Measurements from ENCODE around the gene CDH4. TPM values are rescaled to one million over a fixed set of nuclear protein-coding genes. Genes with fewer than 3 reads are reported as not detected.

CDH4 gene
- total and polyA plus RNA-seq, 2 donors, result 0.04 to 0.42 TPM

GRCh38 chr20:61615806-61616205, 363.7 kb downstream of the CDH4 start:
- H3K4me1 ChIP-seq (ENCODE audit: insufficient read depth), result no peaks in the 10 kb centered on the region
- no peak for DNase-seq (ENCODE audit: extremely low spot score)
- H3K27ac ChIP-seq (ENCODE audit: low read depth), result no peak overlapping the region
- 90% methylated on average over 15 of the region's 15 CpGs for WGBS
- H3K4me3 ChIP-seq (ENCODE audit: low read depth, low read length), result no peak overlapping the region
- H3K36me3 ChIP-seq (ENCODE audit: insufficient read depth), result no peaks in the 10 kb centered on the region

- Histone ChIP-seq H3K4me1 (ENCODE audit: insufficient read depth) (no peaks in the 10 kb centered on the region), H3K36me3 (ENCODE audit: insufficient read depth) (no peaks in the 10 kb centered on the region), H3K4me3 (ENCODE audit: low read depth, low read length) (no peak overlapping the region), H3K27ac (ENCODE audit: low read depth) (no peak overlapping the region)
- 90% methylated on average over 10 of the region's 10 CpGs for WGBS
- no peak for DNase-seq (ENCODE audit: extremely low spot score)
Measured at GRCh38 chr20:61619751-61620150, 367.7 kb downstream of the CDH4 start.

- WGBS, result 40% methylated on average over 1 of the region's 1 CpG
- Histone ChIP-seq H3K36me3 (ENCODE audit: insufficient read depth) (no peaks in the 10 kb centered on the region), H3K4me1 (ENCODE audit: insufficient read depth) (no peaks in the 10 kb centered on the region), H3K27ac (ENCODE audit: low read depth) (no peak overlapping the region), H3K4me3 (ENCODE audit: low read depth, low read length) (no peak overlapping the region)
- no peak for DNase-seq (ENCODE audit: extremely low spot score)
Measured at GRCh38 chr20:61620174-61620573, 368.1 kb downstream of the CDH4 start.

- H3K27ac ChIP-seq (ENCODE audit: low read depth), result no peak overlapping the region
- WGBS, result 75% methylated on average over 19 of the region's 19 CpGs
- no peaks in the 10 kb centered on the region for H3K4me1 ChIP-seq (ENCODE audit: insufficient read depth)
- DNase-seq (ENCODE audit: extremely low spot score), result no peak
- H3K4me3 ChIP-seq (ENCODE audit: low read depth, low read length), result no peak overlapping the region
- no peaks in the 10 kb centered on the region for H3K36me3 ChIP-seq (ENCODE audit: insufficient read depth)
Measured at GRCh38 chr20:61621035-61621730, 369.1 kb downstream of the CDH4 start.

- 79% methylated on average over 10 of the region's 10 CpGs for WGBS
- Histone ChIP-seq H3K27ac (ENCODE audit: low read depth) (no peak overlapping the region), H3K36me3 (ENCODE audit: insufficient read depth) (no peaks in the 10 kb centered on the region), H3K4me3 (ENCODE audit: low read depth, low read length) (no peak overlapping the region), H3K4me1 (ENCODE audit: insufficient read depth) (no peaks in the 10 kb centered on the region)
- DNase-seq (ENCODE audit: extremely low spot score), result no peak
Measured at GRCh38 chr20:61621852-61622251, 369.8 kb downstream of the CDH4 start.

GRCh38 chr20:61623451-61623850, 371.4 kb downstream of the CDH4 start:
- no peaks in the 10 kb centered on the region for H3K4me1 ChIP-seq (ENCODE audit: insufficient read depth)
- no peak for DNase-seq (ENCODE audit: extremely low spot score)
- no peaks in the 10 kb centered on the region for H3K36me3 ChIP-seq (ENCODE audit: insufficient read depth)
- WGBS, result 82% methylated on average over 11 of the region's 11 CpGs
- H3K27ac ChIP-seq (ENCODE audit: low read depth), result no peak overlapping the region
- H3K4me3 ChIP-seq (ENCODE audit: low read depth, low read length), result no peak overlapping the region

- DNase-seq (ENCODE audit: extremely low spot score), result no peak
- H3K27ac ChIP-seq (ENCODE audit: low read depth), result no peak overlapping the region
- 76% methylated on average over 8 of the region's 8 CpGs for WGBS
- no peaks in the 10 kb centered on the region for H3K4me1 ChIP-seq (ENCODE audit: insufficient read depth)
- H3K36me3 ChIP-seq (ENCODE audit: insufficient read depth), result no peaks in the 10 kb centered on the region
- H3K4me3 ChIP-seq (ENCODE audit: low read depth, low read length), result no peak overlapping the region
Measured at GRCh38 chr20:61625246-61625645, 373.2 kb downstream of the CDH4 start.

GRCh38 chr20:61626412-61626811, 374.4 kb downstream of the CDH4 start:
- 64% methylated on average over 12 of the region's 12 CpGs for WGBS
- no peak for DNase-seq (ENCODE audit: extremely low spot score)
- Histone ChIP-seq H3K4me3 (ENCODE audit: low read depth, low read length) (no peak overlapping the region), H3K4me1 (ENCODE audit: insufficient read depth) (no peaks in the 10 kb centered on the region), H3K36me3 (ENCODE audit: insufficient read depth) (no peaks in the 10 kb centered on the region), H3K27ac (ENCODE audit: low read depth) (no peak overlapping the region)

- Histone ChIP-seq H3K4me1 (ENCODE audit: insufficient read depth) (no peaks in the 10 kb centered on the region), H3K27ac (ENCODE audit: low read depth) (no peak overlapping the region), H3K36me3 (ENCODE audit: insufficient read depth) (no peaks in the 10 kb centered on the region), H3K4me3 (ENCODE audit: low read depth, low read length) (no peak overlapping the region)
- 74% methylated on average over 27 of the region's 27 CpGs for WGBS
- DNase-seq (ENCODE audit: extremely low spot score), result no peak
Measured at GRCh38 chr20:61627791-61628415, 375.8 kb downstream of the CDH4 start.

GRCh38 chr20:61628480-61628879, 376.4 kb downstream of the CDH4 start:
- no peak for DNase-seq (ENCODE audit: extremely low spot score)
- no peaks in the 10 kb centered on the region for H3K4me1 ChIP-seq (ENCODE audit: insufficient read depth)
- no peak overlapping the region for H3K27ac ChIP-seq (ENCODE audit: low read depth)
- 54% methylated on average over 10 of the region's 10 CpGs for WGBS
- no peaks in the 10 kb centered on the region for H3K36me3 ChIP-seq (ENCODE audit: insufficient read depth)
- H3K4me3 ChIP-seq (ENCODE audit: low read depth, low read length), result no peak overlapping the region

GRCh38 chr20:61628901-61629601, 377.0 kb downstream of the CDH4 start:
- DNase-seq (ENCODE audit: extremely low spot score), result no peak
- no peak overlapping the region for H3K4me3 ChIP-seq (ENCODE audit: low read depth, low read length)
- no peak overlapping the region for H3K27ac ChIP-seq (ENCODE audit: low read depth)
- 25% methylated on average over 17 of the region's 17 CpGs for WGBS
- H3K4me1 ChIP-seq (ENCODE audit: insufficient read depth), result no peaks in the 10 kb centered on the region
- H3K36me3 ChIP-seq (ENCODE audit: insufficient read depth), result no peaks in the 10 kb centered on the region

GRCh38 chr20:61629602-61630390, 377.7 kb downstream of the CDH4 start:
- no peak overlapping the region for H3K4me3 ChIP-seq (ENCODE audit: low read depth, low read length)
- no peaks in the 10 kb centered on the region for H3K4me1 ChIP-seq (ENCODE audit: insufficient read depth)
- H3K27ac ChIP-seq (ENCODE audit: low read depth), result no peak overlapping the region
- H3K36me3 ChIP-seq (ENCODE audit: insufficient read depth), result no peaks in the 10 kb centered on the region
- DNase-seq (ENCODE audit: extremely low spot score), result no peak
- WGBS, result 57% methylated on average over 25 of the region's 25 CpGs

GRCh38 chr20:61630391-61630650, 378.3 kb downstream of the CDH4 start:
- Histone ChIP-seq H3K4me3 (ENCODE audit: low read depth, low read length) (no peak overlapping the region), H3K36me3 (ENCODE audit: insufficient read depth) (no peaks in the 10 kb centered on the region), H3K4me1 (ENCODE audit: insufficient read depth) (no peaks in the 10 kb centered on the region), H3K27ac (ENCODE audit: low read depth) (no peak overlapping the region)
- 91% methylated on average over 5 of the region's 5 CpGs for WGBS
- DNase-seq (ENCODE audit: extremely low spot score), result no peak

- no peaks in the 10 kb centered on the region for H3K4me1 ChIP-seq (ENCODE audit: insufficient read depth)
- WGBS, result 75% methylated on average over 10 of the region's 10 CpGs
- H3K36me3 ChIP-seq (ENCODE audit: insufficient read depth), result no peaks in the 10 kb centered on the region
- DNase-seq (ENCODE audit: extremely low spot score), result no peak
- no peak overlapping the region for H3K4me3 ChIP-seq (ENCODE audit: low read depth, low read length)
- H3K27ac ChIP-seq (ENCODE audit: low read depth), result no peak overlapping the region
Measured at GRCh38 chr20:61630816-61631215, 378.8 kb downstream of the CDH4 start.

Data from urinary bladder (tissue), 4 donors.